HEK293 (cell line): ENCODE data around the gene TRABD.

Experiments used
- CTCF ChIA-PET: fragments of 350-600 bp; formaldehyde crosslinking; extraction: SDS; loops from one replicate; lab custom pipeline; 2021; ENCODE audit warnings: antibody characterized with exemption; lab: Yijun Ruan, JAX
- POLR2A ChIA-PET: fragments of 300-600 bp; formaldehyde crosslinking; extraction: SDS; loops from one replicate; lab custom pipeline; 2020; ENCODE audit warnings: antibody characterized with exemption, inconsistent platforms; lab: Yijun Ruan, JAX
- H3K27ac ChIP-seq: fragments of 200-500 bp; sonication (Bioruptor generic); 2 replicates; pipeline ENCODE4 v1.5.1; 2014; ENCODE audit warnings: low read depth, low read length, control low read depth, inconsistent platforms; ENCODE audit errors: extremely low read depth
- H3K36me3 ChIP-seq, 2 experiments: fragments of 200-500 bp in 1 of 2; sonication (Bioruptor generic) in 1 of 2; 1 replicate in 1 of 2; 2 replicates in 1 of 2; pipeline ENCODE4 v1.5.1; 2014 to 2017; ENCODE audit warnings: inconsistent platforms in 2 of 2, low read length in 2 of 2; ENCODE audit not compliant: control insufficient read depth in 2 of 2, insufficient read depth in 1 of 2
- H3K4me1 ChIP-seq: fragments of 200-500 bp; sonication (Bioruptor generic); 2 replicates; pipeline ENCODE4 v1.5.1; 2014; ENCODE audit warnings: mild to moderate bottlenecking, low read length, inconsistent platforms; ENCODE audit not compliant: control insufficient read depth, insufficient read depth
- H3K4me3 ChIP-seq: 2 replicates; pipeline ENCODE4 v1.5.1; 2011; ENCODE audit warnings: low read depth, mild to moderate bottlenecking, control low read depth, low read length, moderate library complexity
- H3K9me3 ChIP-seq: fragments of 200-500 bp; sonication (Bioruptor generic); 2 replicates; pipeline ENCODE4 v1.5.1; 2014; ENCODE audit warnings: low read depth, low read length, inconsistent platforms; ENCODE audit not compliant: control insufficient read depth, insufficient read depth
- BCL11A ChIP-seq: fragments of 450-650 bp; formaldehyde crosslinking; IDR thresholded peaks from 2 replicates; pipeline ENCODE4 v1.5.1; 2016; ENCODE audit warnings: low read depth, missing biosample characterization, missing genetic modification characterization
- BCL11B ChIP-seq: fragments of 450-650 bp; formaldehyde crosslinking; IDR thresholded peaks from 2 replicates; pipeline ENCODE4 v1.5.1; 2016; ENCODE audit warnings: low read depth, missing biosample characterization, missing genetic modification characterization
- KLF1 ChIP-seq: fragments of 450-650 bp; formaldehyde crosslinking; IDR thresholded peaks from 2 replicates; pipeline ENCODE4 v1.5.1; 2016; ENCODE audit warnings: missing biosample characterization, missing genetic modification characterization
- KLF8 ChIP-seq: fragments of 450-650 bp; formaldehyde crosslinking; IDR thresholded peaks from 2 replicates; pipeline ENCODE4 v1.5.1; 2016; ENCODE audit warnings: missing biosample characterization, missing genetic modification characterization
- OSR2 ChIP-seq: fragments of 450-650 bp; formaldehyde crosslinking; IDR thresholded peaks from 2 replicates; pipeline ENCODE4 v1.5.1; 2016; ENCODE audit warnings: missing biosample characterization, missing genetic modification characterization
- REPIN1 ChIP-seq: fragments of 450-650 bp; formaldehyde crosslinking; IDR thresholded peaks from 2 replicates; pipeline ENCODE4 v1.5.1; 2017; ENCODE audit warnings: missing biosample characterization, missing genetic modification characterization, low read depth
- SALL2 ChIP-seq: fragments of 450-650 bp; formaldehyde crosslinking; IDR thresholded peaks from 2 replicates; pipeline ENCODE4 v1.5.0; 2017; ENCODE audit warnings: missing biosample characterization, mild to moderate bottlenecking, missing genetic modification characterization, borderline replicate concordance
- SETDB1 ChIP-seq: IDR thresholded peaks from one replicate; pipeline ENCODE4 v1.6.1; 2017; ENCODE audit warnings: mild to moderate bottlenecking, low read length, moderate library complexity, mixed read lengths; ENCODE audit not compliant: insufficient read length
- SP2 ChIP-seq: fragments of 450-650 bp; formaldehyde crosslinking; IDR thresholded peaks from 2 replicates; pipeline ENCODE4 v1.5.1; 2016; ENCODE audit warnings: missing biosample characterization, missing genetic modification characterization
- ZBTB1 ChIP-seq: fragments of 450-650 bp; formaldehyde crosslinking; IDR thresholded peaks from 2 replicates; pipeline ENCODE4 v1.5.1; 2016; ENCODE audit warnings: missing biosample characterization, missing genetic modification characterization
- ZBTB48 ChIP-seq: fragments of 450-650 bp; formaldehyde crosslinking; IDR thresholded peaks from 2 replicates; pipeline ENCODE4 v1.5.1; 2016; ENCODE audit warnings: missing biosample characterization, missing genetic modification characterization
- ZBTB49 ChIP-seq: fragments of 450-650 bp; formaldehyde crosslinking; IDR thresholded peaks from 2 replicates; pipeline ENCODE4 v1.5.1; 2016; ENCODE audit warnings: missing biosample characterization, missing genetic modification characterization, low read depth
- ZBTB8A ChIP-seq: fragments of 450-650 bp; formaldehyde crosslinking; IDR thresholded peaks from 2 replicates; pipeline ENCODE4 v1.5.1; 2016; ENCODE audit warnings: missing biosample characterization, missing genetic modification characterization
- ZIC2 ChIP-seq: fragments of 450-650 bp; formaldehyde crosslinking; IDR thresholded peaks from 2 replicates; pipeline ENCODE4 v1.5.1; 2016; ENCODE audit warnings: missing biosample characterization, missing genetic modification characterization
- ZNF10 ChIP-seq: fragments of 450-650 bp; formaldehyde crosslinking; IDR thresholded peaks from 2 replicates; pipeline ENCODE4 v1.5.1; 2017; ENCODE audit warnings: missing biosample characterization, missing genetic modification characterization
- ZNF133 ChIP-seq: fragments of 450-650 bp; formaldehyde crosslinking; IDR thresholded peaks from 2 replicates; pipeline ENCODE4 v1.5.1; 2016; ENCODE audit warnings: missing biosample characterization, missing genetic modification characterization
- ZNF169 ChIP-seq: fragments of 450-650 bp; formaldehyde crosslinking; IDR thresholded peaks from 2 replicates; pipeline ENCODE4 v1.5.1; 2016; ENCODE audit warnings: missing biosample characterization, missing genetic modification characterization
- ZNF214 ChIP-seq: fragments of 450-650 bp; formaldehyde crosslinking; IDR thresholded peaks from 2 replicates; pipeline ENCODE4 v1.5.1; 2017; ENCODE audit warnings: missing biosample characterization, mild to moderate bottlenecking, missing genetic modification characterization, borderline replicate concordance
- ZNF239 ChIP-seq: fragments of 450-650 bp; formaldehyde crosslinking; IDR thresholded peaks from 2 replicates; pipeline ENCODE4 v1.5.1; 2016; ENCODE audit warnings: missing biosample characterization, missing genetic modification characterization
- ZNF335 ChIP-seq: fragments of 450-650 bp; formaldehyde crosslinking; conservative IDR thresholded peaks from 2 replicates; pipeline ENCODE4 v1.5.1; 2016; ENCODE audit warnings: missing biosample characterization, missing genetic modification characterization
- ZNF341 ChIP-seq: fragments of 450-650 bp; formaldehyde crosslinking; IDR thresholded peaks from 2 replicates; pipeline ENCODE4; 2016; ENCODE audit warnings: low read depth, missing biosample characterization, missing genetic modification characterization
- ZNF433 ChIP-seq: fragments of 450-650 bp; formaldehyde crosslinking; IDR thresholded peaks from 2 replicates; pipeline ENCODE4 v1.5.1; 2016; ENCODE audit warnings: missing biosample characterization, missing genetic modification characterization, low read depth
- ZNF530 ChIP-seq: fragments of 450-650 bp; formaldehyde crosslinking; IDR thresholded peaks from 2 replicates; pipeline ENCODE4 v1.5.1; 2016; ENCODE audit warnings: low read depth, missing biosample characterization, missing genetic modification characterization
- ZNF548 ChIP-seq: fragments of 450-650 bp; formaldehyde crosslinking; IDR thresholded peaks from 2 replicates; pipeline ENCODE4 v1.5.1; 2016; ENCODE audit warnings: missing biosample characterization, missing genetic modification characterization
- ZNF549 ChIP-seq: fragments of 450-650 bp; IDR thresholded peaks from 2 replicates; pipeline ENCODE4 v1.5.1; 2018; ENCODE audit warnings: missing biosample characterization, missing genetic modification characterization, mild to moderate bottlenecking, inconsistent platforms, moderate library complexity
- ZNF747 ChIP-seq: fragments of 450-650 bp; formaldehyde crosslinking; IDR thresholded peaks from 2 replicates; pipeline ENCODE4 v1.5.1; 2016; ENCODE audit warnings: missing biosample characterization, missing genetic modification characterization
- TF ChIP-seq, protein P1 (sequence below): fragments of 450-650 bp; formaldehyde crosslinking; IDR thresholded peaks from 2 replicates; pipeline ENCODE4 v1.5.1; 2016; ENCODE audit warnings: missing biosample characterization, missing genetic modification characterization
- TF ChIP-seq, protein P2 (sequence below): fragments of 450-650 bp; formaldehyde crosslinking; IDR thresholded peaks from 2 replicates; pipeline ENCODE4 v1.5.1; 2016; ENCODE audit warnings: missing biosample characterization, missing genetic modification characterization, borderline replicate concordance

TRABD gene

GRCh38 chr22:50199251-50199721 is 13.6 kb downstream of the TRABD start (continued):
- TF ChIP-seq ZBTB48 (tag by site-specific recombination) (no peak), ZNF530 (tag by site-specific recombination) (no peak)
- TF ChIP-seq, all 188 proteins: peak for 0

GRCh38 chr22:50199829-50200460 is 14.2 kb downstream of the TRABD start:
- CTCF ChIA-PET: interaction anchor here (2.3 kb wide), 1 partner anchor 9 kb away, joined by 5 read pairs; no protein-coding TSS in a partner anchor
- Histone ChIP-seq H3K27ac (peak overlapping the region; percentile 82), H3K4me3 (peak overlapping the region; percentile 63), H3K4me1 (peaks cover 5% of the 10 kb centered on the region; the same call in 1 of the 2 replicates), H3K9me3 (no peaks in the 10 kb centered on the region), H3K36me3 (peaks cover 24 to 65% of the 10 kb centered on the region in 2 experiments)
- POLR2A ChIA-PET: interaction anchor here (1.0 to 1.2 kb wide), 2 partner anchors 9 to 28 kb away, joined by 5 to 8 read pairs; no protein-coding TSS in a partner anchor
- TF ChIP-seq ZBTB48 (tag by site-specific recombination): peak; percentile 35; the same call in 1 of the 2 replicates
- TF ChIP-seq ZBTB49 (tag by site-specific recombination): no peak
- no peak for TF ChIP-seq REPIN1 (tag by site-specific recombination)
- TF ChIP-seq SETDB1: no peak
- peak; percentile 80 for TF ChIP-seq ZNF335 (tag by site-specific recombination)
- TF ChIP-seq ZNF433 (tag by site-specific recombination): no peak
- TF ChIP-seq ZBTB8A (tag by site-specific recombination): peak; percentile 49
- TF ChIP-seq BCL11A (tag by site-specific recombination): peak; percentile 45; the same call in 1 of the 2 replicates
- peak; percentile 38; the same call in 1 of the 2 replicates for TF ChIP-seq KLF8
- TF ChIP-seq, protein P1, sequence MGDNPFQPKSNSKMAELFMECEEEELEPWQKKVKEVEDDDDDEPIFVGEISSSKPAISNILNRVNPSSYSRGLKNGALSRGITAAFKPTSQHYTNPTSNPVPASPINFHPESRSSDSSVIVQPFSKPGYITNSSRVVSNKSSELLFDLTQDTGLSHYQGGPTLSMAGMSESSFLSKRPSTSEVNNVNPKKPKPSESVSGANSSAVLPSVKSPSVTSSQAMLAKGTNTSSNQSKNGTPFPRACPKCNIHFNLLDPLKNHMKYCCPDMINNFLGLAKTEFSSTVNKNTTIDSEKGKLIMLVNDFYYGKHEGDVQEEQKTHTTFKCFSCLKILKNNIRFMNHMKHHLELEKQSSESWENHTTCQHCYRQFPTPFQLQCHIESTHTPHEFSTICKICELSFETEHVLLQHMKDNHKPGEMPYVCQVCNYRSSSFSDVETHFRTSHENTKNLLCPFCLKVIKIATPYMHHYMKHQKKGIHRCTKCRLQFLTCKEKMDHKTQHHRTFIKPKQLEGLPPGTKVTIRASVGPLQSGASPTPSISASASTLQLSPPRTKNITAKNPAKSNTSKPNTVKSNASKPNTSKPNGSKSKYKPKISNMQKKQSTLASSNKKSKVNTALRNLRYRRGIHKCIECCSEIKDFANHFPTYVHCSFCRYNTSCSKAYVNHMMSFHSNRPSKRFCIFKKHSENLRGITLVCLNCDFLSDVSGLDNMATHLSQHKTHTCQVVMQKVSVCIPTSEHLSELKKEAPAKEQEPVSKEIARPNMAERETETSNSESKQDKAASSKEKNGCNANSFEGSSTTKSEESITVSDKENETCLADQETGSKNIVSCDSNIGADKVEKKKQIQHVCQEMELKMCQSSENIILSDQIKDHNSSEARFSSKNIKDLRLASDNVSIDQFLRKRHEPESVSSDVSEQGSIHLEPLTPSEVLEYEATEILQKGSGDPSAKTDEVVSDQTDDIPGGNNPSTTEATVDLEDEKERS (tag by site-specific recombination): no peak
- TF ChIP-seq ZNF169 (tag by site-specific recombination): no peak
- no peak for TF ChIP-seq ZNF239 (tag by site-specific recombination)
- TF ChIP-seq BCL11B: peak; percentile 46
- TF ChIP-seq ZNF341 (tag by site-specific recombination): peak; percentile 93
- TF ChIP-seq KLF1 (tag by site-specific recombination): no peak
- TF ChIP-seq SP2: peak; percentile 15
- peak; percentile 91 for TF ChIP-seq OSR2
- TF ChIP-seq ZNF747: no peak
- TF ChIP-seq SALL2: no peak
- no peak for TF ChIP-seq ZNF548 (tag by site-specific recombination)
- no peak for TF ChIP-seq ZNF549
- no peak for TF ChIP-seq ZNF214 (tag by site-specific recombination)
- no peak for TF ChIP-seq ZNF10
- no peak for TF ChIP-seq ZBTB1 (tag by site-specific recombination)
- TF ChIP-seq ZIC2 (tag by site-specific recombination): peak; percentile 54; the same call in 1 of the 2 replicates
- no peak for TF ChIP-seq ZNF133 (tag by site-specific recombination)
- TF ChIP-seq, protein P2, sequence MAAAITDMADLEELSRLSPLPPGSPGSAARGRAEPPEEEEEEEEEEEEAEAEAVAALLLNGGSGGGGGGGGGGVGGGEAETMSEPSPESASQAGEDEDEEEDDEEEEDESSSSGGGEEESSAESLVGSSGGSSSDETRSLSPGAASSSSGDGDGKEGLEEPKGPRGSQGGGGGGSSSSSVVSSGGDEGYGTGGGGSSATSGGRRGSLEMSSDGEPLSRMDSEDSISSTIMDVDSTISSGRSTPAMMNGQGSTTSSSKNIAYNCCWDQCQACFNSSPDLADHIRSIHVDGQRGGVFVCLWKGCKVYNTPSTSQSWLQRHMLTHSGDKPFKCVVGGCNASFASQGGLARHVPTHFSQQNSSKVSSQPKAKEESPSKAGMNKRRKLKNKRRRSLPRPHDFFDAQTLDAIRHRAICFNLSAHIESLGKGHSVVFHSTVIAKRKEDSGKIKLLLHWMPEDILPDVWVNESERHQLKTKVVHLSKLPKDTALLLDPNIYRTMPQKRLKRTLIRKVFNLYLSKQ (tag by site-specific recombination): no peak
